Activated naive CD4-positive, alpha-beta T cell treated with anti-CD3 and anti-CD28 coated beads, Interleukin-2, amount 10 ng/mL, durations not matched to agents 7 days and 5 days (primary cell): Measurements from ENCODE around the gene KMT2E.
A peak's percentile ranks its signal among the peaks of the same experiment; 100 is the strongest.

Experiments
- CTCF ChIA-PET: fragments of 350-600 bp; sonication (Branson Sonifier 250); formaldehyde crosslinking; loops from one replicate; lab custom pipeline; 2021; ENCODE audit warnings: antibody characterized with exemption; lab: Charles Lee
- DNase-seq: peaks from one replicate; pipeline ENCODE4 v3.0.0-alpha.2; 2020
- H3K27ac Mint-ChIP-seq: one replicate; pipeline ENCODE4 v1.8.0; 2021; ENCODE audit warnings: mild to moderate bottlenecking, moderate library complexity, mixed read lengths
- H3K27me3 Mint-ChIP-seq: one replicate; pipeline ENCODE4 v1.8.0; 2021; ENCODE audit warnings: mild to moderate bottlenecking, mixed read lengths
- H3K36me3 Mint-ChIP-seq: one replicate; pipeline ENCODE4 v1.8.0; 2021; ENCODE audit warnings: mixed read lengths
- H3K4me1 Mint-ChIP-seq: one replicate; pipeline ENCODE4 v1.8.0; 2021; ENCODE audit warnings: mixed read lengths
- H3K4me3 Mint-ChIP-seq: one replicate; pipeline ENCODE4 v1.8.0; 2021; ENCODE audit warnings: mild to moderate bottlenecking, moderate library complexity, mixed read lengths
- H3K9me3 Mint-ChIP-seq: one replicate; pipeline ENCODE4 v1.8.0; 2021; ENCODE audit warnings: mixed read lengths

Gene KMT2E

GRCh38 chr7:104978460-104978859 lies 35.5 kb upstream of the KMT2E start:
- H3K4me3 Mint-ChIP-seq = no peak overlapping the region
- peaks cover 3% of the 10 kb centered on the region for H3K36me3 Mint-ChIP-seq
- CTCF ChIA-PET = interaction anchor here (0.6 to 9.6 kb wide), 5 partner anchors 13 to 63 kb away, joined by 3 to 154 read pairs (median 39); partner anchors contain the start of gene KMT2E
- no peaks in the 10 kb centered on the region for H3K27me3 Mint-ChIP-seq
- H3K27ac Mint-ChIP-seq = no peak overlapping the region
- no peaks in the 10 kb centered on the region for H3K9me3 Mint-ChIP-seq
- H3K4me1 Mint-ChIP-seq = peaks cover 27% of the 10 kb centered on the region
- no peak for DNase-seq

- Mint-ChIP-seq H3K27me3 (no peaks in the 10 kb centered on the region), H3K27ac (no peak overlapping the region), H3K4me1 (peaks cover 31% of the 10 kb centered on the region), H3K36me3 (peaks cover 3% of the 10 kb centered on the region), H3K9me3 (no peaks in the 10 kb centered on the region), H3K4me3 (no peak overlapping the region)
- no peak for DNase-seq
- CTCF ChIA-PET = interaction anchor here (0.7 to 9.6 kb wide), 7 partner anchors 9 to 62 kb away, joined by 3 to 154 read pairs (median 3); partner anchors contain the start of gene KMT2E
Measured at GRCh38 chr7:104979167-104979841, 34.7 kb upstream of the KMT2E start.

GRCh38 chr7:104980440-104980839 lies 33.6 kb upstream of the KMT2E start:
- Mint-ChIP-seq H3K4me1 (peaks cover 42% of the 10 kb centered on the region), H3K27me3 (no peaks in the 10 kb centered on the region), H3K9me3 (no peaks in the 10 kb centered on the region), H3K4me3 (no peak overlapping the region), H3K27ac (no peak overlapping the region), H3K36me3 (peaks cover 4% of the 10 kb centered on the region)
- no peak for DNase-seq
- CTCF ChIA-PET = interaction anchor here (1.1 to 9.6 kb wide), 23 partner anchors 13 to 449 kb away, joined by 3 to 154 read pairs (median 5); partner anchors contain the start of gene KMT2E

- H3K4me1 Mint-ChIP-seq = peaks cover 47% of the 10 kb centered on the region
- peak overlapping the region; percentile 12 for H3K27ac Mint-ChIP-seq
- peaks cover 4% of the 10 kb centered on the region for H3K36me3 Mint-ChIP-seq
- no peaks in the 10 kb centered on the region for H3K27me3 Mint-ChIP-seq
- no peak overlapping the region for H3K4me3 Mint-ChIP-seq
- CTCF ChIA-PET = interaction anchor here (0.7 to 9.6 kb wide), 37 partner anchors 9 to 551 kb away, joined by 3 to 154 read pairs (median 5); partner anchors contain the start of genes KMT2E and RINT1
- no peak for DNase-seq
- H3K9me3 Mint-ChIP-seq = no peaks in the 10 kb centered on the region
Measured at GRCh38 chr7:104980841-104981671, 32.9 kb upstream of the KMT2E start.

- H3K27ac Mint-ChIP-seq = no peak overlapping the region
- H3K4me3 Mint-ChIP-seq = no peak overlapping the region
- H3K9me3 Mint-ChIP-seq = no peaks in the 10 kb centered on the region
- H3K27me3 Mint-ChIP-seq = no peaks in the 10 kb centered on the region
- CTCF ChIA-PET = interaction anchor here (0.7 to 9.6 kb wide), 36 partner anchors 9 to 550 kb away, joined by 3 to 154 read pairs (median 5); partner anchors contain the start of genes KMT2E and RINT1
- DNase-seq = no peak
- peaks cover 9% of the 10 kb centered on the region for H3K36me3 Mint-ChIP-seq
- H3K4me1 Mint-ChIP-seq = peaks cover 52% of the 10 kb centered on the region
Measured at GRCh38 chr7:104981672-104982037, 32.4 kb upstream of the KMT2E start.

GRCh38 chr7:104982308-104983075 lies 31.5 kb upstream of the KMT2E start:
- Mint-ChIP-seq H3K27ac (peak overlapping the region; percentile 99), H3K4me3 (peak overlapping the region; percentile 97), H3K4me1 (peaks cover 57% of the 10 kb centered on the region), H3K36me3 (peaks cover 9% of the 10 kb centered on the region), H3K27me3 (no peaks in the 10 kb centered on the region), H3K9me3 (no peaks in the 10 kb centered on the region)
- DNase-seq = no peak
- CTCF ChIA-PET = interaction anchor here (1.0 to 9.6 kb wide), 20 partner anchors 16 to 603 kb away, joined by 3 to 154 read pairs (median 5); partner anchors contain the start of gene KMT2E

GRCh38 chr7:104983076-104983577 lies 30.9 kb upstream of the KMT2E start:
- H3K27ac Mint-ChIP-seq = peak overlapping the region; percentile 99
- H3K4me3 Mint-ChIP-seq = peak overlapping the region; percentile 97
- no peak for DNase-seq
- H3K36me3 Mint-ChIP-seq = peaks cover 13% of the 10 kb centered on the region
- CTCF ChIA-PET = interaction anchor here (0.6 to 9.6 kb wide), 17 partner anchors 19 to 603 kb away, joined by 3 to 154 read pairs (median 5); partner anchors contain the start of gene KMT2E
- no peaks in the 10 kb centered on the region for H3K27me3 Mint-ChIP-seq
- peaks cover 63% of the 10 kb centered on the region for H3K4me1 Mint-ChIP-seq
- H3K9me3 Mint-ChIP-seq = no peaks in the 10 kb centered on the region

GRCh38 chr7:104983578-104984539 lies 30.1 kb upstream of the KMT2E start:
- H3K4me3 Mint-ChIP-seq = peak overlapping the region; percentile 97
- peak; percentile 92 for DNase-seq

GRCh38 chr7:104984585-104985258 lies 29.3 kb upstream of the KMT2E start:
- H3K9me3 Mint-ChIP-seq = no peaks in the 10 kb centered on the region
- CTCF ChIA-PET = interaction anchor here (0.7 to 9.6 kb wide), 7 partner anchors 17 to 284 kb away, joined by 3 to 154 read pairs (median 7); partner anchors contain the start of gene KMT2E

More at GRCh38 chr7:104983578-104984539, 30.1 kb upstream of the KMT2E start:
- Mint-ChIP-seq H3K27ac (peak overlapping the region; percentile 99), H3K9me3 (no peaks in the 10 kb centered on the region), H3K36me3 (peaks cover 18% of the 10 kb centered on the region), H3K4me1 (peaks cover 67% of the 10 kb centered on the region), H3K27me3 (no peaks in the 10 kb centered on the region)
- CTCF ChIA-PET = interaction anchor here (0.6 to 9.6 kb wide), 13 partner anchors 18 to 351 kb away, joined by 3 to 154 read pairs (median 5); partner anchors contain the start of gene KMT2E

GRCh38 chr7:104985259-104985617 lies 28.8 kb upstream of the KMT2E start:
- Mint-ChIP-seq H3K4me3 (peak overlapping the region; percentile 97), H3K27ac (peak overlapping the region; percentile 99), H3K9me3 (no peaks in the 10 kb centered on the region), H3K27me3 (no peaks in the 10 kb centered on the region), H3K36me3 (peaks cover 16% of the 10 kb centered on the region), H3K4me1 (peaks cover 65% of the 10 kb centered on the region)
- CTCF ChIA-PET = interaction anchor here (0.7 to 9.6 kb wide), 3 partner anchors 16 to 283 kb away, joined by 3 to 154 read pairs (median 4); partner anchors contain the start of gene KMT2E
- DNase-seq = no peak

More at GRCh38 chr7:104984585-104985258, 29.3 kb upstream of the KMT2E start:
- peak overlapping the region; percentile 97 for H3K4me3 Mint-ChIP-seq
- DNase-seq = no peak
- peak overlapping the region; percentile 99 for H3K27ac Mint-ChIP-seq
- H3K27me3 Mint-ChIP-seq = no peaks in the 10 kb centered on the region
- H3K36me3 Mint-ChIP-seq = peaks cover 20% of the 10 kb centered on the region
- peaks cover 67% of the 10 kb centered on the region for H3K4me1 Mint-ChIP-seq

- H3K27ac Mint-ChIP-seq = peak overlapping the region; percentile 8
- no peak overlapping the region for H3K4me3 Mint-ChIP-seq
- H3K4me1 Mint-ChIP-seq = peaks cover 58% of the 10 kb centered on the region
- CTCF ChIA-PET = interaction anchor here (1.0 to 9.6 kb wide), 2 partner anchors 25 to 60 kb away, joined by 3 to 154 read pairs; partner anchors contain the start of gene KMT2E
- peaks cover 26% of the 10 kb centered on the region for H3K36me3 Mint-ChIP-seq
- no peak for DNase-seq
- H3K9me3 Mint-ChIP-seq = no peaks in the 10 kb centered on the region
- H3K27me3 Mint-ChIP-seq = no peaks in the 10 kb centered on the region
Measured at GRCh38 chr7:104986628-104987259, 27.3 kb upstream of the KMT2E start.
